K562 (cell line): Measurements from ENCODE around the gene NPAS3. TPM values are rescaled to one million over a fixed set of nuclear protein-coding genes. Genes with fewer than 3 reads are reported as not detected.

ENCODE experiments used
- ATAC-seq: fragments of 200-7000 bp; cut with Tn5 transposase; 3 replicates; pipeline ENCODE4 v1.9.1; 2020; ENCODE audit warnings: moderate library complexity
- BruUV-seq: library from RNA; stranded (reverse); fragments of 400-500 nt; replicated peaks from 2 replicates; lab custom pipeline; 2021; lab: Mats Ljungman, UMichigan
- CTCF ChIA-PET: fragments of 300-600 bp; formaldehyde crosslinking; extraction: SDS; loops from one replicate; lab custom pipeline; 2021; ENCODE audit warnings: low intra/inter-chr PET ratio; lab: Yijun Ruan, JAX
- POLR2A ChIA-PET: fragments of 300-600, 350-650 bp; sonication (Branson Sonifier 250); formaldehyde crosslinking; extraction: SDS; loops from one replicate; lab custom pipeline; 2021; ENCODE audit warnings: antibody characterized with exemption, inconsistent platforms; lab: Yijun Ruan, JAX
- DNase-seq, 4 experiments: peaks; one replicate each; pipeline versions ENCODE4 v3.0.0 to v3.0.0-alpha.2; 2011 to 2018; ENCODE audit warnings: low spot score in 3 of 4, mixed read lengths in 3 of 4; ENCODE audit errors: extremely low read depth in 1 of 4
- FAIRE-seq: peaks from 2 replicates; lab custom pipeline; 2011; peaks lifted over from hg19 to GRCh38; lab: Jason Lieb, UNC
- H2AFZ ChIP-seq: 2 replicates; pipeline ENCODE4 v1.6.0; 2011; ENCODE audit warnings: low read depth, low read length, control low read depth, inconsistent platforms
- H3K27ac ChIP-seq: fragments of 200-600 bp; 3 replicates; pipeline ENCODE4 v1.8.0; 2011; ENCODE audit warnings: low read depth, mild to moderate bottlenecking, control low read depth, inconsistent platforms, low read length, moderate library complexity, mixed read lengths; ENCODE audit errors: extremely low read depth
- H3K27me3 ChIP-seq, 2 experiments: fragments of 300-600 bp in 1 of 2; 2 replicates in 1 of 2; 3 replicates in 1 of 2; pipeline versions ENCODE4 v1.6.0 to v1.8.0; 2011; ENCODE audit warnings: inconsistent platforms in 2 of 2, low read length in 2 of 2, mild to moderate bottlenecking in 1 of 2, mixed read lengths in 1 of 2, moderate library complexity in 1 of 2; ENCODE audit not compliant: control insufficient read depth in 2 of 2, insufficient read depth in 2 of 2
- H3K36me3 ChIP-seq: fragments of 300-600 bp; 3 replicates; pipeline ENCODE4 v1.8.0; 2011; ENCODE audit warnings: mild to moderate bottlenecking, low read length, inconsistent platforms; ENCODE audit not compliant: control insufficient read depth, insufficient read depth
- H3K4me1 ChIP-seq, 2 experiments: fragments of 200-600 bp in 1 of 2; replicated peaks in 1 of 2; 2 replicates in 1 of 2; 3 replicates in 1 of 2; pipeline versions ENCODE4 v1.5.1 to v1.8.0; 2011; ENCODE audit warnings: inconsistent platforms in 2 of 2, low read length in 2 of 2, mild to moderate bottlenecking in 1 of 2, mixed read lengths in 1 of 2, moderate library complexity in 1 of 2; ENCODE audit not compliant: control insufficient read depth in 2 of 2, insufficient read depth in 2 of 2
- H3K4me2 ChIP-seq: 2 replicates; pipeline ENCODE4 v1.6.1; 2011; ENCODE audit warnings: low read length, control low read depth, inconsistent platforms, mixed read lengths; ENCODE audit not compliant: insufficient read depth
- H3K4me3 ChIP-seq: fragments of 200-600 bp; sonication (generic), shearing (Covaris generic); 2 replicates; pipeline ENCODE4 v1.5.1; 2016; ENCODE audit warnings: control low read depth, inconsistent platforms
- H3K79me2 ChIP-seq: fragments of 200-600 bp; 3 replicates; pipeline ENCODE4 v1.8.0; 2011; ENCODE audit warnings: low read length, inconsistent platforms; ENCODE audit not compliant: control insufficient read depth, insufficient read depth
- H3K9ac ChIP-seq, 2 experiments: 2 replicates each; pipeline versions ENCODE4 v1.6.0 to v1.6.1; 2011; ENCODE audit warnings: low read depth in 2 of 2, low read length in 2 of 2, control low read depth in 1 of 2, inconsistent platforms in 1 of 2, mild to moderate bottlenecking in 1 of 2, mixed read lengths in 1 of 2; ENCODE audit not compliant: insufficient read depth in 1 of 2
- H3K9me1 ChIP-seq: one replicate; pipeline ENCODE4 v1.6.0; 2011; ENCODE audit warnings: inconsistent platforms, mild to moderate bottlenecking, low read length, moderate library complexity; ENCODE audit not compliant: control insufficient read depth, insufficient read depth
- H3K9me3 ChIP-seq: replicated peaks from 2 replicates; pipeline ENCODE4 v1.5.1; 2011; ENCODE audit warnings: low read depth, low read length, inconsistent platforms; ENCODE audit not compliant: control insufficient read depth, insufficient read depth
- H4K20me1 ChIP-seq: replicated peaks from 2 replicates; pipeline ENCODE4 v1.6.1; 2011; ENCODE audit warnings: low read length, inconsistent platforms, mixed read lengths; ENCODE audit not compliant: control insufficient read depth, insufficient read depth
- CBFA2T3 ChIP-seq: fragments of 450-650 bp; IDR thresholded peaks from 2 replicates; pipeline ENCODE4 v1.6.1; 2017
- CBX1 ChIP-seq: sonication (generic); IDR thresholded peaks from 2 replicates; pipeline ENCODE4 v1.6.1; 2016; ENCODE audit warnings: antibody characterized with exemption, low read depth, mild to moderate bottlenecking
- ELF4 ChIP-seq: fragments of 450-650 bp; formaldehyde crosslinking; IDR thresholded peaks from 2 replicates; pipeline ENCODE4 v1.4.0; 2022; ENCODE audit warnings: missing genetic modification characterization
- EP400 ChIP-seq: fragments of 450-650 bp; IDR thresholded peaks from 2 replicates; pipeline ENCODE4 v1.6.1; 2017; ENCODE audit warnings: antibody characterized with exemption, mild to moderate bottlenecking, moderate library complexity
- GABPB2 ChIP-seq: fragments of 250-450 bp; sonication (Bioruptor Pico); conservative IDR thresholded peaks from 2 replicates; pipeline ENCODE4 v1.5.1; 2021; ENCODE audit warnings: mild to moderate bottlenecking
- HNRNPUL1 ChIP-seq: fragments of 200-400 bp; formaldehyde crosslinking; IDR thresholded peaks from 2 replicates; pipeline ENCODE4 v1.6.1; 2017; ENCODE audit warnings: low read length
- SMARCC2 ChIP-seq: fragments of 450-650 bp; IDR thresholded peaks from 2 replicates; pipeline ENCODE4 v1.6.1; 2017; ENCODE audit warnings: antibody characterized with exemption, moderate library complexity, mild to moderate bottlenecking, low read depth
- THRAP3 ChIP-seq: fragments of 450-650 bp; IDR thresholded peaks from 2 replicates; pipeline ENCODE4 v1.6.1; 2016; ENCODE audit warnings: mild to moderate bottlenecking, inconsistent platforms, borderline replicate concordance
- ZEB2 ChIP-seq: fragments of 450-650 bp; IDR thresholded peaks from 2 replicates; pipeline ENCODE4 v1.6.1; 2016
- ZFP30 ChIP-seq: fragments of 250-450 bp; sonication (Bioruptor Pico); IDR thresholded peaks from 2 replicates; pipeline ENCODE4 v1.8.0; 2022; ENCODE audit warnings: moderate library complexity, mild to moderate bottlenecking, inconsistent platforms, borderline replicate concordance
- ZFX ChIP-seq: sonication (generic); formaldehyde crosslinking; IDR thresholded peaks from 2 replicates; pipeline ENCODE4 v1.8.0; 2022; ENCODE audit warnings: mild to moderate bottlenecking, missing genetic modification reagents, moderate library complexity
- ZSCAN32 ChIP-seq: fragments of 450-650 bp; formaldehyde crosslinking; IDR thresholded peaks from 2 replicates; pipeline ENCODE4 v1.4.0; 2020; ENCODE audit warnings: mild to moderate bottlenecking, moderate library complexity
- ZZZ3 ChIP-seq: fragments of 450-650 bp; IDR thresholded peaks from 2 replicates; pipeline ENCODE4 v1.6.1; 2016; ENCODE audit warnings: antibody characterized with exemption, mild to moderate bottlenecking, moderate library complexity
- WGBS: fragments of 100-300 bp; shearing (Covaris generic); methylation state at CpG from one replicate; pipeline ENCODE4 v1.1.6; 2016; ENCODE audit warnings: low coverage, mixed read lengths; ENCODE audit not compliant: insufficient coverage; ENCODE audit errors: missing lambda C conversion rate; 5-methylcytosine and 5-hydroxymethylcytosine counted together
- in situ Hi-C: fragments of 300-500 bp; cut with MboI; formaldehyde crosslinking; loops from 4 replicates; pipeline ENCODE4 v1.15.0; 2018; ENCODE audit warnings: inconsistent platforms, mixed read lengths
- intact Hi-C: fragments of 100-400 bp; cut with micrococcal nuclease; formaldehyde crosslinking; loops from 2 replicates; pipeline ENCODE4 v1.14.2; 2022
- polyA plus RNA-seq, 8 experiments: library from polyadenylated mRNA; depleted of rRNA in 4 of 8; stranded (reverse) in 5 of 8; unstranded in 3 of 8; fragments of >200 nt; fragmentation: Nextera tagmentation in 2 of 8; fragmentation: Illumina TruSeq in 1 of 8; extraction: Ambion mirVana in 2 of 8; extraction: Trizol in 1 of 8; gene quantifications; 2 replicates each; pipeline versions ENCODE4 v1.2.1 to v1.2.3, GENCODE V29; 2011 to 2014; ENCODE audit warnings: inconsistent platforms in 1 of 8, missing spikeins in 1 of 8
- total RNA-seq, 7 experiments: library from RNA; depleted of rRNA in 6 of 7; stranded (reverse); fragments of >200 nt in 6 of 7; fragmentation: Illumina TruSeq in 2 of 7; extraction: Trizol in 2 of 7; gene quantifications; 2 replicates each; pipeline versions ENCODE4 v1.2.1 to v1.2.3, GENCODE V29; 2011 to 2021; ENCODE audit warnings: low replicate concordance in 1 of 7
- TF ChIP-seq, protein P1 (sequence below): fragments of 250-450 bp; sonication (Bioruptor Pico); IDR thresholded peaks from 2 replicates; pipeline ENCODE4 v1.8.0; 2021; ENCODE audit warnings: moderate library complexity, mild to moderate bottlenecking, inconsistent platforms

The NPAS3 gene
- total and polyA plus RNA-seq, 9 of the 15 experiments (the other 6 are each of a cell fraction or from before 2014, with no cell fraction given): 0.04 TPM; not detected in 8

DNA sequence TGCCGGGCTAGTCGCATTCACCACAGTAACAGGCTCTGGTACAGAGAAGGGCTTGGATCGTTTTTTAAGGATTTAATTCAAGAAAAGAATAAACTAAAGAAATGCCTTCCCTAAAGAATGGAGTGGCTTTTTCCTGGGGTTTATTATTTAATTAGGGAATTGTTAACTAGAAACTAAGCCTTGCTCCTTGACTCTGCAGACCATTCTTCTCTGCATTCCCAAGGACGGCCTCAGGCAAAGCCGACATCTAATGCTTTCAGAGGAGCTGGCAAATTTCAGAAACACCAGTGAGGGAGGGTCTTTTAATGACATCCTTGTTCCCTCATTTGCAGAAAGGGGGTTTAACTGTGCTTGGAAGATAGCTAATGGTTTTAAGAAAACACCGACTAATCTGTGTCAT, 838.2 kb downstream of the NPAS3 start:
- ChIA-PET POLR2A (no interaction called here), CTCF (no interaction called here)
- H3K9ac ChIP-seq: no peak overlapping the region
- in situ Hi-C loops (loop anchor here (25.0 kb wide), 1 partner anchor 1190 kb away; no protein-coding TSS in a partner anchor), intact Hi-C loops (no loop called here)
- H3K9me1 ChIP-seq: no peaks in the 10 kb centered on the region
- H3K36me3 ChIP-seq: no peaks in the 10 kb centered on the region
- no TSS peak for BruUV-seq
- no peaks in the 10 kb centered on the region; a peak in 2 of 5 replicates for H3K4me1 ChIP-seq
- no peaks in the 10 kb centered on the region for H4K20me1 ChIP-seq
- 10% methylated on average over 6 of the region's 6 CpGs for WGBS
- FAIRE-seq (no peak), ATAC-seq (no peak), DNase-seq (no peak)
- no peak for TF ChIP-seq CBFA2T3
- TF ChIP-seq ZSCAN32 (CRISPR knock-in tag): no peak
- no peak for TF ChIP-seq ZFP30
- TF ChIP-seq ZZZ3: no peak
- no peak for TF ChIP-seq HNRNPUL1
- no peak for TF ChIP-seq SMARCC2
- no peak for TF ChIP-seq CBX1
- TF ChIP-seq EP400: no peak
- TF ChIP-seq, protein P1, sequence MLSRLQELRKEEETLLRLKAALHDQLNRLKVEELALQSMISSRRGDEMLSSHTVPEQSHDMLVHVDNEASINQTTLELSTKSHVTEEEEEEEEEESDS (CRISPR knock-in tag): no peak
- TF ChIP-seq ZFX (CRISPR knock-in tag): no peak
- TF ChIP-seq ZEB2: no peak
- no peak for TF ChIP-seq GABPB2 (CRISPR knock-in tag)
- no peak for TF ChIP-seq THRAP3
- no peak for TF ChIP-seq ELF4
- H3K27ac ChIP-seq: no peak overlapping the region
- no peaks in the 10 kb centered on the region for H3K9me3 ChIP-seq
- H3K27me3 ChIP-seq: peaks cover 10 to 13% of the 10 kb centered on the region in 2 experiments
- no peaks in the 10 kb centered on the region for H3K79me2 ChIP-seq
- H2AFZ ChIP-seq: no peak overlapping the region
- no peak overlapping the region for H3K4me2 ChIP-seq
- no peak overlapping the region for H3K4me3 ChIP-seq
